NK-92 treated with Interleukin-12 subunit alpha and Interleukin-12 subunit beta, amount 100 ng/mL, for 24 hours (cell line): Measurements from ENCODE around the gene GNG4.
"Not testable (repeated sequence)": the region's sequence is repeated elsewhere in the genome, so short reads cannot be mapped to it uniquely, and the experiment has no call there.

ENCODE experiments used
- DNase-seq: peaks from one replicate; lab custom pipeline; 2025; lab: John Stamatoyannopoulos, UW

GNG4 gene

GRCh38 chr1:235582130-235582529 lies 67.5 kb downstream of the GNG4 start:
- no peak for DNase-seq

- DNase-seq: no peak
These were observed 69.7 kb downstream of the GNG4 start for GRCh38 chr1:235579891-235580290.

GRCh38 chr1:235575597-235575996 lies 74.0 kb downstream of the GNG4 start:
- no peak for DNase-seq

GRCh38 chr1:235573880-235574279 lies 75.7 kb downstream of the GNG4 start:
- DNase-seq: no peak

GRCh38 chr1:235572971-235573370 lies 76.6 kb downstream of the GNG4 start:
- not testable (repeated sequence) for DNase-seq

GRCh38 chr1:235571482-235571881 lies 78.1 kb downstream of the GNG4 start:
- no peak for DNase-seq

- DNase-seq: peak; percentile 37
These were observed 81.6 kb downstream of the GNG4 start for GRCh38 chr1:235567812-235568503.

- DNase-seq: no peak
These were observed 83.5 kb downstream of the GNG4 start for GRCh38 chr1:235566084-235566483.

- DNase-seq: no peak
These were observed 86.0 kb downstream of the GNG4 start for GRCh38 chr1:235563513-235564061.

GRCh38 chr1:235562589-235562988 lies 87.0 kb downstream of the GNG4 start:
- no peak for DNase-seq

GRCh38 chr1:235558621-235559169 lies 90.9 kb downstream of the GNG4 start:
- DNase-seq: no peak

- DNase-seq: no peak
These were observed 92.1 kb downstream of the GNG4 start for GRCh38 chr1:235557495-235557894.

GRCh38 chr1:235556807-235557206 lies 92.8 kb downstream of the GNG4 start:
- no peak for DNase-seq

- no peak for DNase-seq
These were observed 96.5 kb downstream of the GNG4 start for GRCh38 chr1:235553112-235553551.

GRCh38 chr1:235552146-235552716 lies 97.4 kb downstream of the GNG4 start:
- DNase-seq: no peak

- DNase-seq: no peak
These were observed 100.0 kb downstream of the GNG4 start for GRCh38 chr1:235549351-235550139.

GRCh38 chr1:235546369-235547155 lies 103.0 kb downstream of the GNG4 start:
- not testable (repeated sequence) for DNase-seq

- DNase-seq: no peak
These were observed 104.2 kb downstream of the GNG4 start for GRCh38 chr1:235545292-235545930.

GRCh38 chr1:235542845-235543244 lies 106.7 kb downstream of the GNG4 start:
- DNase-seq: not testable (repeated sequence)

- no peak for DNase-seq
These were observed 116.0 kb downstream of the GNG4 start for GRCh38 chr1:235533476-235534168.
